ENCODE results near the gene RANBP2. TPM values are rescaled to one million over a fixed set of nuclear protein-coding genes. Genes with fewer than 3 reads are reported as not detected.
"Not testable (repeated sequence)": the region's sequence is repeated elsewhere in the genome, so short reads cannot be mapped to it uniquely, and the experiment has no call there.

Gene RANBP2
- polyA plus RNA-seq (ENCODE audit: insufficient read length in 3 of 3) = 10 to 100 TPM; 63.4 to 75.4 (median 74.3) TPM
- long read RNA-seq, donor 1, partial matches to known transcripts = 6 of 6 reads
- long read RNA-seq, donor 1, other reads (novel, unspliced or antisense) = 0 of 6 reads
- long read RNA-seq, donor 2, partial matches to known transcripts = 5 of 5 reads
- long read RNA-seq, donor 2, other reads (novel, unspliced or antisense) = 0 of 5 reads
- long read RNA-seq, donor 3, partial matches to known transcripts = 5 of 5 reads
- long read RNA-seq, donor 3, other reads (novel, unspliced or antisense) = 0 of 5 reads
- long read RNA-seq, donor 4, partial matches to known transcripts = 12 of 12 reads
- long read RNA-seq, donor 4, other reads (novel, unspliced or antisense) = 0 of 12 reads
- long read RNA-seq, donor 5 = 0 reads
- long read RNA-seq, donor 6, partial matches to known transcripts = 23 of 24 reads
- long read RNA-seq, donor 6, other reads (novel, unspliced or antisense) = 0 of 24 reads
- long read RNA-seq, donor 7, partial matches to known transcripts = 11 of 11 reads
- long read RNA-seq, donor 7, other reads (novel, unspliced or antisense) = 0 of 11 reads
- long read RNA-seq, donor 8, partial matches to known transcripts = 25 of 25 reads
- long read RNA-seq, donor 8, other reads (novel, unspliced or antisense) = 0 of 25 reads
- long read RNA-seq, donor 9, partial matches to known transcripts = 5 of 5 reads
- long read RNA-seq, donor 9, other reads (novel, unspliced or antisense) = 0 of 5 reads
- long read RNA-seq, donor 10, partial matches to known transcripts = 0 of 1 reads
- long read RNA-seq, donor 10, other reads (novel, unspliced or antisense) = 0 of 1 reads
- long read RNA-seq, donor 11 = 0 reads
- long read RNA-seq, donor 12 = 0 reads
- long read RNA-seq, donor 13, partial matches to known transcripts = 18 of 18 reads
- long read RNA-seq, donor 13, other reads (novel, unspliced or antisense) = 0 of 18 reads
- long read RNA-seq, donor 14 = 0 reads
- long read RNA-seq, donor 15 = 0 reads
- long read RNA-seq, donor 16, partial matches to known transcripts = 13 of 13 reads
- long read RNA-seq, donor 16, other reads (novel, unspliced or antisense) = 0 of 13 reads

- DNase-seq (ENCODE audit: extremely low read depth in 1 of 11, low read depth in 9 of 11, low spot score in 4 of 11) = peak; percentile 91 to 97 (median 95)
Measured at GRCh38 chr2:108719149-108720044, at the start of gene RANBP2. RANBP2 (plus strand) TSS chr2:108719482; CDS start chr2:108719607, 125 bp downstream.

- DNase-seq (ENCODE audit: extremely low read depth in 1 of 11, low read depth in 9 of 11, low spot score in 4 of 11) = not testable (repeated sequence)
Measured at GRCh38 chr2:108670282-108670681, 49.0 kb upstream of the RANBP2 start.

DNA sequence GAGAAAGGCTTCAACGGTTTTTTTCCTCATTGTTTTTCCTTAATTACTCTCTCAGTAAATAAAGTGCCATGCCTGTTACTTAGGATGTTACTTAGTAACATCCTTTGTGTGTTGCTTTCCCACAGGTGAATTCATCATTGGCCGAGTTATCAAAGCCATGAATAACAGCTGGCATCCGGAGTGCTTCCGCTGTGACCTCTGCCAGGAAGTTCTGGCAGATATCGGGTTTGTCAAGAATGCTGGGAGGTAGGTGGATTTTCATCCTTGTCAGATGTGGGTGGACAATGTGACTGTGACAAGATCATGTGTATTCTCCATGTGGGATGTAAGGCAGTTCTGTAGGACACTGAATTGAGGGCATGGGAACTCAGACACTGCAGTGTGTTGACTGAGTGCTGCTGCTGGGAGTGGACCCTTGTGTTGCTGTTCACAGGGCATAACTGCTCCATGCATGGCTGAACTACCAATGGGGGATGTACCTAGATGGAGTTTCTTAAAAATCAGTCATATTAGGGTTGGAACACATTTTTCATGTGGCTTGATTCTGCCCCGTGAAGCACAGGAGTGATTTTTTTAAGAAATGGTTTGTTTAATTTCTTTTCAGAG is 47.0 kb upstream of the RANBP2 start:
- DNase-seq (ENCODE audit: extremely low read depth in 1 of 11, low read depth in 9 of 11, low spot score in 4 of 11) = not testable (repeated sequence)

DNA sequence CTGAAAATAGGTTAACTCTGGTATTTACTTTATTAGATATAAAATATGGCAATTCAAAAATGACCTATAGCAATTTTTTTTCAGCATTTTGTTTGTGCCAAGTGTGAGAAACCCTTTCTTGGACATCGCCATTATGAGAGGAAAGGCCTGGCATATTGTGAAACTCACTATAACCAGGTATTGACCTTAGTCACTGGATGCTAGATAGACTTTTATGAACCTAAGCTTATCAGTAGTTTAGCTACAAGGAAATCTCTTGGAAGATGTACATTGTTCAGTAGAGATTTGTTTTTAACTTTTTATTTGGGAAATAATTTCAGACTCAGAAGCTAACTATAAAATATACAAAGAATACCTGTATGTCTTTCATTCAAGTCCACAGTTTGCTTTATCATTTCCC is 42.8 kb upstream of the RANBP2 start:
- DNase-seq (ENCODE audit: extremely low read depth in 1 of 11, low read depth in 9 of 11, low spot score in 4 of 11) = not testable (repeated sequence)

DNA sequence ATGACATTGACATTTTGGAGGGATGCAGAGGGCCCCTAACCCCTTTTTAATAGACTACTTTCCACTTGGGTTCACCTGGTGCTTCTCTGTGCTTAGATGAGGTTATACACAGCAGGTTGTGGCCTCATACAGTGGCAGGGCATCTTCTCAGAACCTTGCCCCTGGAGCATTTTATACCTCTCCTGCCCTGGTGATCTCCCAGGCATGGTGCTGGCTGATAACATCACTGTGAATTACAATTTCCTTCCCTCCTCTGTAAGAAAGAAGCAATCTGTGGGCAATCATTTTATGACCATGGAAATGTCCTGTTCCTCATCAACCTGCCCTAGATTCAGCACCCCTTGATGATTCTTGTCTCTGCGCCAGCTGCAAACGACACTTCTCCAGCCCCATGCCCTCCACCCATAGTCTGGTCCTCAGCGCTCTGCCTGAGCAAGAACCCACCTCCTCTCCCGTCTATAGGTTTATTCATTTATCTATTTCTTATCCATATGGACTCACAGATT is 42.0 kb upstream of the RANBP2 start:
- DNase-seq (ENCODE audit: extremely low read depth in 1 of 11, low read depth in 9 of 11, low spot score in 4 of 11) = not testable (repeated sequence)

GRCh38 chr2:108678198-108678651 is 41.1 kb upstream of the RANBP2 start:
- DNase-seq (ENCODE audit: extremely low read depth in 1 of 11, low read depth in 9 of 11, low spot score in 4 of 11) = peak in 5 of 11 donors; percentile 2 to 28 (median 9)

DNA sequence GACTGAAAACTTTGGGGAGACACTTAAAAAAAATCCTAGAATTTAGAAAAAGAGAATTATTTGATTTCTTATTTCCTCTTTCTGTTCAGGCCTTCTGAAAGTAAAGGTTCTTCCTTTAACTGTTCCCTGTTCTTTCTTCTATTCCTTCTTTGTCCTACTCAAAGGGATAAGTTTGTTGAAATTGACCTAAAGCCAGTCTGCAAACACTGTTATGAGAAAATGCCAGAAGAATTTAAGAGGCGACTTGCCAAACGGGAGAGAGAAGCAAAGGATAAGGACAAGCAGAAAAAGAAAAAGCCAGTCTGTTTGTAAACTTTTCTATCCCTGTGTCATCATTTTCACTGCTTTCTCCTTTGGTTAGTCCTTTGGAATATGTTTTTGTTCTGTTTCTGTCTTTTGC is 38.5 kb upstream of the RANBP2 start:
- not testable (repeated sequence) for DNase-seq (ENCODE audit: extremely low read depth in 1 of 11, low read depth in 9 of 11, low spot score in 4 of 11)

GRCh38 chr2:108688818-108689756 is 30.2 kb upstream of the RANBP2 start:
- not testable (repeated sequence) for DNase-seq (ENCODE audit: extremely low read depth in 1 of 11, low read depth in 9 of 11, low spot score in 4 of 11)

DNA sequence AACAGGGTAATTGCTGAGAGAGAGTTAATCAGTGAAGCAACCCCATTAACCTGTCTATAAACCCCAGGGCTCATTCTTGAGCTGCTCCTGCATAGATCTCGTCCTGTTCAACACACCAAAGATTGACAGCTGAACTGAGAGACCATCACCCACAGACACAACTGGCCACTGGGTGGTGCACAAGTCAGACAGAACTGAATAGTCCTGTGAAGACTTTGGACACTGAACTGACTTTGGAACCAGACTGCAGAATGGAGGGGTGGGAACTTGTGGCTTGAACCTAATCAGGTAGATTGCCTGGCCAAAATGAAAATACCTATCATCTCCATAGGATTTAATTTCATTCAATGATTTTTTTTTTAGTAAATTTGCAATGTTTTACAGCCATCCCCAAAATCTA is 29.3 kb upstream of the RANBP2 start:
- not testable (repeated sequence) for DNase-seq (ENCODE audit: extremely low read depth in 1 of 11, low read depth in 9 of 11, low spot score in 4 of 11)

DNA sequence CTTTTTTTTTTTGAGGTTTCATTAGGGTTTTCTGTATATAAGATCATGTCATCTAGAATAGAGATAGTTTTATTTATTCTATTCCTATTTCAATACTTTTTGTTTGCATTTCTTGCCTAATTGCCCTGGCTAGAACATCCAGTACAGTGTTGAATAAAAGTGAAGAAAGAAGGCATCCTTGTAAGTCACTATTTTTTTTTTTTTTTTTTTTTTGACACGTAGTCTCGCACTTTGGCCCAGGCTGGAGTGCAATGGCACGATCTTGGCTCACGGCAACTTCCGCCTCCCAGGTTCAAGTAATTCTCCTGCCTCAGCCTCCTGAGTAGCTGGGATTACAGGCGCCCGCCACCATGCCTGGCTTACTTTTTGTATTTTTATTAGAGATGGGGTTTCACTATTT is 27.8 kb upstream of the RANBP2 start:
- DNase-seq (ENCODE audit: extremely low read depth in 1 of 11, low read depth in 9 of 11, low spot score in 4 of 11) = no peak

DNA sequence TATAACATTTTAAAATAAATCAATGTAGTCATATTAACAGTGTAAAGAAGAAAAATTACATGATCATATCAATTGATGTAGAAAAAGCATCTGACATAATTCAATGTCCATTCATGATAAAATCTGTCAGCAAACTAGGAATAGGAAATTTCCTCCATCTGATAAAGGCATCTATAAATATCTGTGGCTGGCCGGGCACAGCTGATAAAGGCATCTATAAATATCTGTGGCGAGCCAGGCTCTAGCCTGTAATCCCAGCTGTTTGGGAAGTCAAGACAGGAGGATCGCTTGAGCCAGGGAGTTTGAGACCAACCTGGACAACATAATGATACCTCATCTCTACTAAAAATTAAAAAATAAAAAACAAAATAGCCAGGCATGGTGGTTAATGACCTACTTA is 18.1 kb upstream of the RANBP2 start:
- DNase-seq (ENCODE audit: extremely low read depth in 1 of 11, low read depth in 9 of 11, low spot score in 4 of 11) = no peak

- no peak for DNase-seq (ENCODE audit: extremely low read depth in 1 of 11, low read depth in 9 of 11, low spot score in 4 of 11)
Measured at GRCh38 chr2:108701806-108702205, 17.5 kb upstream of the RANBP2 start.

GRCh38 chr2:108704871-108705270 is 14.4 kb upstream of the RANBP2 start:
- DNase-seq (ENCODE audit: extremely low read depth in 1 of 11, low read depth in 9 of 11, low spot score in 4 of 11) = no peak

DNA sequence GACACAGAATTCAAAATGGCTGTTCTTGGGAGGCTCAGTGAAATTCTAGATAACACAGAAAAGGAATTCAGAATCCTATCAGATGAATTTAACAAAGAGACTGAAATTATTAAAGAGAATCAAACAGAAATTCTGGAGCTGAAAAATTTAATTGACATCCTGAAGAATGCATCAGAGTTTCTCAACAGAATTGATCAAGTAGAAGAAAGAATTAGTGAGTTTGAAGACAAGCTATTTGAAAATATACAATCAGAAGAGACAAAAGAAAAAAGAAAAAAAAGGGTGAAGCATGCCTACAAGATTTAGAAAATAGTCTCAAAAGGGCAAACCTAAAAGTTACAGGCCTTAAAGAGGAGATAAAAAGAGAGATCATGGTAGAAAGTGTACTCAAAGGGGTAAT is 12.0 kb upstream of the RANBP2 start:
- no peak for DNase-seq (ENCODE audit: extremely low read depth in 1 of 11, low read depth in 9 of 11, low spot score in 4 of 11)

- not testable (repeated sequence) for DNase-seq (ENCODE audit: extremely low read depth in 1 of 11, low read depth in 9 of 11, low spot score in 4 of 11)
Measured at GRCh38 chr2:108716971-108717370, 2.3 kb upstream of the RANBP2 start.

- not testable (repeated sequence) for DNase-seq (ENCODE audit: extremely low read depth in 1 of 11, low read depth in 9 of 11, low spot score in 4 of 11)
Measured at GRCh38 chr2:108726048-108726447, 6.8 kb downstream of the RANBP2 start.

- DNase-seq (ENCODE audit: extremely low read depth in 1 of 11, low read depth in 9 of 11, low spot score in 4 of 11) = not testable (repeated sequence)
Measured at GRCh38 chr2:108734656-108735055, 15.4 kb downstream of the RANBP2 start.
